ENCODE results near the gene PNMT.

Gene PNMT

DNA sequence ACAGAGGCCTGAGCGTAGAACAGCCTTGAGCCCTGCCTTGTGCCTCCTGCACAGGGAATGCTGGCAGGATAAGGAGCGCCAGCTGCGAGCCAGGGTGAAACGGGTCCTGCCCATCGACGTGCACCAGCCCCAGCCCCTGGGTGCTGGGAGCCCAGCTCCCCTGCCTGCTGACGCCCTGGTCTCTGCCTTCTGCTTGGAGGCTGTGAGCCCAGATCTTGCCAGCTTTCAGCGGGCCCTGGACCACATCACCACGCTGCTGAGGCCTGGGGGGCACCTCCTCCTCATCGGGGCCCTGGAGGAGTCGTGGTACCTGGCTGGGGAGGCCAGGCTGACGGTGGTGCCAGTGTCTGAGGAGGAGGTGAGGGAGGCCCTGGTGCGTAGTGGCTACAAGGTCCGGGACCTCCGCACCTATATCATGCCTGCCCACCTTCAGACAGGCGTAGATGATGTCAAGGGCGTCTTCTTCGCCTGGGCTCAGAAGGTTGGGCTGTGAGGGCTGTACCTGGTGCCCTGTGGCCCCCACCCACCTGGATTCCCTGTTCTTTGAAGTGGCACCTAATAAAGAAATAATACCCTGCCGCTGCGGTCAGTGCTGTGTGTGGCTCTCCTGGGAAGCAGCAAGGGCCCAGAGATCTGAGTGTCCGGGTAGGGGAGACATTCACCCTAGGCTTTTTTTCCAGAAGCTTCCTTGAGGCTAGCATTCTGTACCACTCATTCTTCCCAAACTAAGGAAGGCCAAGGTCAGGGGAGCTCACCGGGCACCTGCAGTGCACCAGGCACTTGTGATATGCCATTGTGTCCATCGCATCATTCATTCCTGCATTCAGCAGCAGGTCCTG lies 1.9 kb downstream of the PNMT start:
- no peak for DNase-seq (ENCODE audit: low spot score)

DNA sequence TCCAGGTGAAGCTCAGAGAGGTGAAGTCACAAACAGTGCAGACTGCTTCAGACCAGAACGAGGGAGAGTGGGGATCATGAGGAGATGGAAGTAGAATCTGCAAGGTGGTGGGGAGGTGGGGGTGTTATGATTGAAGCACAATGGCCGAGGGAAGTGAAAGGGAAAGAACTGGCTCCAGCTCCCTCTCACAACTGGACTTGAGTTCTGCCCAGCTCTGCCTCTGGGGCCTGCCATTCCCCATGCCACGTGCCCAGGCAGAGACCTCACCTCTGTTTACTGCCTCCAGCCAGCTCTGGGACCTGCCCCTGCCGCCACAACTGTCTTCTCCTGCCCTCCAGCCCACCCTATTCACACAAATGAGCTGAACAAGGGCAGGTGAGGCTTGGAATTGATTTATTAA lies 2.5 kb downstream of the PNMT start:
- no peak for DNase-seq (ENCODE audit: low spot score)

DNA sequence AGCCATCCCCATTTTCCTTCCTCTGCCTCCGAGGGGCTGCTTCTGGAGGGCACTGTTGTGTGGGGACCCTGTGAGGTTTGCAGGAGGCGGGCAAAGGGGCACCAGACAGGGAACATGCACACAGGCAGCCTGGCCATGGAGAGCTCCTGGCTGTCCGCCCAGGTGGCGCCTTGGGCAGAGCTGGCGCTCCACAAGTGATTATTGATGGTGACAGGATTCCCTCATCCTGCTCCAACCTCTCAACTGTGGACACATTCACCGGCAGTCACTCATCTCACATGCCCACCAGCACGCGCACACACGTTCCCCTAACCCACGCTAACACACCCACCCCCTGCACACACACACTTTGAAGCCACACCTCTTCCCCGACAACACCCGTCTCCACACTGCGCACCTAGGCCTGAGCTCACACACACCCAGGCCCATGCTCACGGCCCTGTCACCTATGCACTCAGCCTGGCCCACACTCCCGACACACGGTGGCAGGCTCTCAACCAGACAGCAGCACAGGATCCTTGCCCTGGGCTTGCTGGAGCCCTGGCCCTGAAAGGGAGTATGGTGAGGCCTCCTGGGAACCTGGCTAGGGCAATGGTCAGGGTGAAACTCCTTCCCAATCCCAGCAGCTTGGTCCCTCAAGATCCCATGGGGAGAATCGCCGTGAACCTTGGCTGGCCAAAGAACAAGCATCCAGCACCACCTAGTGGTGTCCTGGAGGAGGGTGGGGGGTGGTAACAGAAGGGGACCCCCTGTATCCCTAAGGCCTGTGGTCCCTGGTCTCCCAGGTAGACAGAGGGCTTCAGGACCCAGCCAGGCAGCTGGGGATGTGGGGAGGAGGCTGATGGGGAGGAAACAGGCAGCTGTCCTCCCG lies 3.6 kb downstream of the PNMT start:
- no peak for DNase-seq (ENCODE audit: low spot score)

DNA sequence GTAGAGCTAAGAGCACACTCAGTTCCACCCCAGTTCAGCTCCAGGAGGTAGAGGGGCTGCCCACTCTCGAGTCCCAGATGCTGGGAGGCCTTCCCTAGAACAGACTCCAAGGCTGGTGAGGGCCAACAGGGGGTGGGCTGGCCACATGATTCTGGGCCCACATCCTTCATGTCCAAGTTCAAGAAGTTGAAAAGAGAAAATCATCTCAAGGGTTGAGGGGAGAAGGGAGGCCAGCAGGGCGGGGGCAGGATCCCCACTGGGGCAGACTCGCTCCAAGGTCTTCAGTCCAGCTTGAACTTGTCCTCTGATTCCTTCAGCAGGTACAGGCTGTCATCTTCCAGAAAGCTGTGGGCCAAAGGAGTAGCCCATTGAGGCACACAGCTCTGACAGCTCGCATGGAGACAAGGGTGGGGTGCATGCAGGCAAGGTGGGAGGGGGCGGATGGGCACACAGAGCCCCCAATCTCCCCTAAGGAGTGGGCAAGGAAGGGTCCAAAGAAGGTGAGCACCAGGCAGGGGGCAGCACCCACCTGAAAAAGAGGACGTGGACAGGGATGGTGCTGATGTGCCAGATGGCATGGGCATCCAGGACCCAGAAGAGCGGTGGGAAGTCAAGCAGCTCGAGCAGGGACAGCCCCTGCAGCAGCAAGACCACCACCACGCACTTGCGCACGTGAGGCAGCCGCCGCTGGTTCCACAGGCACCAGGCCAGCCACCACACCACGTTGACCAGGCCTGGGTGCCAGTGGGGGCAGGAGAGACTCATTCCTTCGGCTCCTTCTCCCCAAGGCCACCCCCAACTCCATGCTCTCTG lies 4.5 kb downstream of the PNMT start:
- DNase-seq (ENCODE audit: low spot score): no peak

DNA sequence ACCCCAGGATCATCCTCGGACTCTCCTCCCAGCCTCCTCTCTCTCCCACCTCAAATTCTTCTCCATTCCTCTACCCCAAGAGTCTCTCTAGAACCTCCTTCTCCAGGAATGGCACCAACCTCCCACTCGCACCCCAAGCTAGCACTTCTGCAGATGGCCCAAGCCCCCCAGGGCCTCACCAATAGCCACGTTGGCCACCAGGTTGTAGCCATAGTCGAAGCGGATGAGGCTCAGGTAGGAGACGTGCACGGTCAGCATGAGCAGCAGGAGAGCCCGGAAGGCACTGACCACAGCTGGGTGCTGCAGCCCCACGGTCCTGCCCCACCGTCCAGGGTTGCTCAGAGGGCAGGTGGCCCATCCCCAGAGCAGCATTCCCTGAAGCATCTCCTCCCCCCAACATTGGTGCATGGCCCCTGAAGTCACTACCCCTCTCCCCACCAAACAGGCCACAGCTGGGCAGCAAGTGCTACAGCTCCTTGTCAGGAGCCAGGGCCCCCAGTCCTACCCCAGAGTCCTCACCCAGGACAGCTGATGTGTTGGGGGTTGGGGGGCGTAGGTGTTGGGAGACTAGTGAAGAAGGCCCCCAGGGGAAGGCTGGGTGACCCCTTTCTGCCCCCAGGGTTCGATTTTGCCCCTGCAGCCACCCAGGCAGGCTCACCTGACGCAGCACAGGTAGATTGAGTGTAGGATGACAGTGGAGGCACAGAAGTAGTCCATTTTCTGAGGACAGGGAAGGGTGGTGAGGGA lies 5.3 kb downstream of the PNMT start:
- DNase-seq (ENCODE audit: low spot score): no peak

DNA sequence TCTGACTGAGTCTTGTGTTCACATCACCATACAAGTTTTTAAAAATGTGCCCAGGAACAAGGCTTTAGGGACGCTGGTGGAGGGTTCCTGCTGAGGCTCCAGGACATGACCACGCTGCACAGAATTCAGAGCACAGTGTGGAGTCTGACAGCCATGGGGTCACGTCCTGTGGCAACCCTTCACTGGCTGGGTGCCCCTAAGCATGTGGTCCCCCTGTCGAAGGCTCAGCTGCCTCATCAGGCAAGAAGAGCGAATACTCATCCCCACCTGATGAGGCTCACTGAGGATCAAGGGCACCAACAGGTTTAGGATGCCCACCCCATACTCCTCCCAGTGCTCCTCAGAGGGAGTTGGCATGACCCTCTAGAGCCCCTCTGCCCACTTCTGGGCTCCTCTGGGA lies 5.9 kb downstream of the PNMT start:
- DNase-seq (ENCODE audit: low spot score): no peak

DNA sequence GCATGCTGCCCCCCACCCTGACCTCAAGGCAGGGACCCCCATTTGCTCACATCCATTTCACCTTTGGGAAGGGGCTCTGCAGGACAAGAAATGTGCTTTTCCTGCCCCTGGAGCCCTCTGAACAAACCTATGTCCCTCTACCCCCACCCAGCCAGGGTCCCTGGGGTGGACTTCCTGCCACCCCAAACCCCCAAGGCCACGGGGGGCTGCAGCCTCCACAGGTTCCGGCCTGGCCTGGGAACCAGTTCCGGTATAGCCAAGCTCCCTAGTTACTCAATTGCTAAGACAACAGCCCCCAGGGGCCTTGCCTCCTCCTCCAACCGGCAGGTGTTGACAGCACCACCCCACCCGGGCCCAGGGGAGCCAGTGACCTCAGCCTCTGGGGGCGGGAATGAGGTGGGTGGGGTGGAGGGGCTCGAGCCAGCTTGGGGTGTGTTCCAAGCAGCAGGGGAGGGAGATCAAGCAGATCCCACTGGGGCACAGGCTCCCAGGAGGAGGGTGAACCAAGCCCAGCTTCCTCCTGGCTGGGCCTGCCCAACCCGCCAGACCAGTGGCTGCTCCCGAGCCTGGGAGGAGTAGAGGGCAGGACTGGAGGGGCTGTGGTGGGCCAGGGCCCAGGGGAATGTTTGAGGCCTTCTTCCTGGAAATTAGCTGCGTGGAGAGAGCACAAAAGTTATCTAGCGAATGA lies 6.6 kb downstream of the PNMT start:
- DNase-seq (ENCODE audit: low spot score): no peak

DNA sequence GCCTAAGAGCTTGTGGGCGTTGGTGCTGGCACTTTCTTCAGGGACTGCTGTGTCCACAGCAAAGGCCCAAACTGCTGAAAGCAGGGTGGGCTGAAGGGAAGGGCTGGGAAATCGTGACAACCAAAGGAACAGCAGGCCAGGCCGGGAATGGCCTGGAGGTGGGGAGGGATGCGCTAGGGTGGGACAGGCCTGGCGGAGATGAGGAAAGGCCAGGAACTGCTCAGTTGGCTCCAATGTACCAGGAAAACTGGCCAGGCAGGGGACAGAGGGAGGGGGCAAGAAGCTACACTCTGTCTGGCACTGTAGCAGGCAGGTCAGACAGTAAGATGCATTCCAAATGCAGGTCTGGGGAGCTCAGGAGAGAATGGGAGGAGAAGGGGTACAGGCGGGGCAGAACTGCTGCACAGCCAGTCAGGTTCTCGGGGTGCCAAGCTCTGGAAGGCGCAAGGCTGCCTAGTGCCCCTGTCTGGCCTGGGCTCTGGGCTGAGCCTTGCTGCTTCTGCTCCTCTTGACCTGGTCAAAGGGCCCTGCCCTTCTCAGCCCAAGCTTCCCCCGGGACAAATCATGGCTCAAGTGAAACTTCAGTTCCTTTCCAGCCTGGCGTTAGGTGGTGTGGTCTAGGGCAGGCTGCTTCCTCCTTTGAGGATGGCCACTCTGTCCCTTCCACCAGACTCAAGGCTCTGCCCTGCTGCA lies 7.3 kb downstream of the PNMT start:
- DNase-seq (ENCODE audit: low spot score): no peak

DNA sequence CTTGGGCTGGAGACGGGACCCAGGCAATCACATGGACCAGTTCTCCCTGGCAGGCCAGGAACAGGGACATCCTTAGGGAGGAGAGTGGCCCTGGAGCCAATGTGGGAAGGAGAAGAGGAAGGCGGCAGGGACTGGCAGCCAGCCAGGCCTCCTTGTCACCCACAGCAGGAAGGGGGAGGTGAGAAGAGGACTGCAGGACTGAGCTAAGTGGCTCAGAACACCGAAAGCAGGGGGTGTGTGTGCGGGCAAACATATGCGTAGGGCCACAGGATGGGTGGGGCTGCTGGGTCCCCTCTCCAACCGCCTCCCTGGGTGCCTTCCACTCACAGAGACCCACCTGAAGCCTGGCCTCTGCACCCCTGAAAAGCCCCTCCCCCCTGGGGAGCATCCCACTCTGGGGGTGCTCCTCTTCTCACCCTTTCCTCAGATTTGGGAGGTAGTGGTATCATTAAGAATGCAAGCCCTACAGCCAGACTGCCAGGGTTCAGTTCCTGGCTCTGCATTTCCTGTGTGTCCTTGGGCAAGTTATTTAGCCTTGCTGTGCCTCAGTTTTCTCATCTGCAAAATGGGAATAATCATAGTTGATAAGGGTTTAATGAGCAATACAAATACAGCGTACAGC lies 8.1 kb downstream of the PNMT start:
- DNase-seq (ENCODE audit: low spot score): peak; percentile 50

DNA sequence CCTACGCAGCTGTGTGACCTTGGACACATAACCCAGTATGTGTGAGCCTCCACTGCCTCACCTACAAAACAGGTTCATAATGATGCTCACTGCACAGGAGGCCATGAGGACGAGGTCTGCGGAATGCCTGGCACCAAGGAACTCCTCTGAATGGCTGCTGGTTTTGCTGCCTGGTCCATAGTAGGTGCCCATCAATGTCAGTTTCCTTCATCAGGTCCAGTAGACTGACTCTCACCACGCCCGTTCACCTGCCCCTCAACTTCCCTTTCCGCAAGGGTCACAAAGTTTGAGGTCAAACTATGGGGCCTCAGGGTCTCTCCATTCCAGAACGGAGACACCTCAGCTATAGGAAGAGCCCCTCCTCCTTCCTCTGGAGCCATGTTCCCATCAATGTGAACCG lies 8.8 kb downstream of the PNMT start:
- no peak for DNase-seq (ENCODE audit: low spot score)

DNA sequence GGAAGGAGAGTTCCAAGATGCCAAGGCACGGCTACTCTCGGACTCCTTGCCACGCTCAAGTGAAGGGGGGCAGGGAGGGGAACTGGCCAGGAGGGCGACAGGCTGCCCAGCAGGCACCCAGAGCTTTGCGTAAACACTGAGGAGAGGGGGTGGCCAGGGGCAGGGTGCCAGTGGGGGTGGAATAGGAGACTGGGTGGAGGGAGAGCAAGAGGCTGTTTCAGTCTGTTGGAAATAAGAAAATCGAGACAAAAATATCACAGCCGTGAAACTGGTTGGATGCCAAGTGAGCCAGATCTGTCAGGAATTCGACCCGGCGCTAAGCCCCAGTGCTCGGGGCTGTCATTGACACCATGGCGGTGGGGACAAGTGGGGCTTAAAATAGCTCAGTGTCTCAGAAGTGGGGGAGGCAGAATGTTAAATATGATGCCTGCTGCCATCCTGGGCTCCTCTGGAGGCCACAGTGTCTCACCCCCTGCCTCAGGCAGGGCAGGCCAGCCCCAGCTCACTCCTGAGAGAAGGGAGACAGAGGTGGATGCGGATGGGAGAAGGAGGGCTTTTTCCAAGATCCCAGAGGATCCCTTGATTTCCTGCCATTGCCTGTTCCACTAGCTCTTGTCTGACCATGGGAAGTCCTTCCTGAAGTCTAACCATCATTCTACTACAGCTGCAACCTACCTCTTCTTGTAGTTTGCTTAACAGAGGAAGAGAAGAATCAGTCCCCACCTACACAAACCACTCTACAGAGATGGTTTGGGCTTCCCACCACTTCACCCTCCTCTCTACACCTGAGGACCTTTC lies 9.5 kb downstream of the PNMT start:
- DNase-seq (ENCODE audit: low spot score): no peak

DNA sequence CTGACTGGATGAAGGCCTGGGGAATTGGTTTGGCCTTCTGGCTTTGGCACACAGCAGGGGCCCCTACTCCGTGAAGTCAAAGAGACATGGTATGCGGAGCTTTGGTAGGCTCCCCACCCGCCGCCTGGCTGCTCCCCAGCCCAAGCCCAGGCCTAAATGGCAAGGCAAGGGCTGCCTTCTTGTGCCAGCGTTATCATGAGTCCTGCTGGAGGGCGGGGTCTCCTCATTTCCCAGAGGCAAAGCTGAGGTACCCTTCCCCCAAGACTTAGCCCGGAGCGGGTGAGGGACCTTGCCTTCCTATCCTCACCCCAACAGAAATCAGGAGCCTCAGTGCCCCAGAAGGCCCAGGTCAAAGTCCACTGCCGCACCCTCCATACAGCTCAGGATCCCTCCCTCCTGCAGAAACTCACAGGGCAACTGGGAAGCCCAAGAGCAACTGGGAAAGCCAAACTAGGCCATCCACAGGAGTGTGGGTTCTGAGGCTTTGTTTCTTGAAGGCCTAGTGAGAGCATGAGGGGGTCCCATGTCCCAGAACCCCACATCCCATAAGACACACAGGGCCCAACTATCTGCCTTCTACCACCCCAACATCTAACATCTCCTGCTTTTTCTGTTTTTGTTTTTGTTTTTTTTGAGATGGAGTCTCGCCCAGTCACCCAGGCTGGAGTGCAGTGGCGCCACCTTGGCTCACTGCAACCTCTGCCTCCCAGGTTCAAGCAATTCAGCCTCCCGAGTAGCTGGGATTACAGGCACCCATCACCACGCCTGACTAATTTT lies 10.3 kb downstream of the PNMT start:
- no peak for DNase-seq (ENCODE audit: low spot score)

DNA sequence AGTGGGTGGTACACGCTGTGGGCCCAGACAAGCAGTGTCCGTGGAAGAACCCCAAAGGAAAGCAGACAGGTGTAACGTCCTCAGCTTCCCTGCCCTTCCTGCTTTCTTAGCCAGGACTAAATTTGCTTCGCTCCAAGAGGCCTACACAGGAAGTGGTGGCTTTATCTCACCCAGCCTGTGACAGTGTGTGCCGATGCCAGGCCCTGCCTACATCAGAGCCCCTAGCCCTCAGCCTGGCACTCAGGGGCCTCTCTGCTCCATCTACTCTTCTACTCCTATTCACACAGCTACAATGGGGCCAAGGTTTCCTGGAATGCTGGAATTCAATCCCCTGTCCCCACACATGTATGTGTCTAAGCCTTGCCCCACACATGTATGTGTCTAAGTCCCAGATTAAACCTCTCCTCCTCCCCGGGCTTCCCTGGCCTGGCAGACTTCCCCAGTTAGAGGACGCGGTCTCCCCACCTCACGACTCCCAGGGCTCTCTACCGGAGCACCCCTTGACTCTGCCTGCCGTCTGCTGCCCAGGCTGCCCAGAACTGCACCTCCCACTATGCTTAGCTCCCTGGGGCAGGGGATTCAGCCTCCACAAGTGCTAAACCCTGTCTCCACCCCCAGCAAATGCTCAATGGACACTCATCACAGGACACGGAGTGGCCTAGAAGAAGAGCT lies 11.4 kb downstream of the PNMT start:
- DNase-seq (ENCODE audit: low spot score): no peak

DNA sequence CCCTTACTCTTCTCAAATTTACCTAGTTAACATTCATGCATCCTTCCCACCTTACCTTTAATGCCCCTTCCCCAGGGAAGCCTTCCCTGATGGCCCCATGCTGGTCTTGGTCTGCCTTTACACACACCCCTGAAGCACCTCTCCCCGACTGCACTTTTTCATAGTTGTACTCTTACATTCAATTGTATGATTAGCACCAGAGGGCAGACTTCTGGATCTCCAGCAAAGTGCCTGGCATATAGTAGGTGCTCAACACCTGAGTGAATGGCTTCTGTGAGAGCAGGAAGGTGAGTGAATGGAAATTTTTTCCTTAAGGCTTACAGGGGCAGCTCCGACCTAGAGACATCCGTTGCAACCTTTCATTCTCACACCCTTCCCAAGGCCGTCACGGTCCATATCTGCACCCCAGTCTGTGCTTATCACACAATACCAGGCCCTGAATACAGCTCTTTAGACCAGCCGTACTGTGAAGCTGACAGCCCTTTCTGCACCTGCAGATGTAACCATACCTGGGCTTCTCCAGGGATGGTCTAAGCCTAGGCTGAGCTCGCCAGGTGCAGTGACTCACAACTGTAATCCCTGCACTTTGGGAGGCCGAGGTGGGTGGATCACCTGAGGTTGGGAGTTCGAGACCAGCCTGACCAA lies 15.2 kb downstream of the PNMT start:
- DNase-seq (ENCODE audit: low spot score): no peak

DNA sequence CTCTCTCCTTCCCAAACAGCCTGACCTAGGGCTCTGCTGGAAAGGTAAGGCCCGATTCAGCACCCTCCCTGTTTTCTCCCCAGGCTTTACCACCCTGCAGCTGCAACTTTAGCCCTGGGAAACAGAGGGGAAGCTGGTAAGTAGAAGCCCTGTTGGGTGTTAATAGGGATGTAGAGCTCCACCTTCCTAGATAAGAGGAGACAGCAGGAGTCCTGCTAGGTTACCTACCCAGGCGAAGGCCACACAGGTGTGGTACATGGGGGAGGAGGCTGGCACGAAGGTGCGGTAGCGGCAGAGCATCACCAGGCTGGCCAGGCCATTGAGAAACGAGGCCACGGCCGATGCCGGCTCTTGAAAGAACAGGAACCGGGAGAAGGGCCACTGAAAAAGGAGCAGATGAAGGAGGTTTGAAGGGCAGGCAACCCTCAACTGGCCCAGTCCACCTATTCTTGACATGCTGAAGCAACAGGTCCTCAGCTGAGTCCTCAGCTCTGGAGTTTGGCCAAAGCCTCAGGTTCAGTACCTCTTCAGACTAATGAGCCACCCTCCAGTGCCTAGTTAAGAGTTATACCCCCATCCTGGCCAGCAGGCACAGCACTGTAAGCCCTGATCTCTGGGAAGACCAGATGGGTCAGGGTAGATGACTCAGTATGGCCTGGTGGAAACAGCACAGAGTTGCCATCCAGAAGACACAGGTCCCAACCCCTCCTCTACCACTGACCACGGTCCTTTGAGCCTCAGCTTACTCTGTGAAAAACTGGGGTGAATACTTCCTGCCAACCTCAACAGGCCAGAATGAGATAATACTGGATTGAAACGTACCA lies 16.3 kb downstream of the PNMT start:
- DNase-seq (ENCODE audit: low spot score): no peak

DNA sequence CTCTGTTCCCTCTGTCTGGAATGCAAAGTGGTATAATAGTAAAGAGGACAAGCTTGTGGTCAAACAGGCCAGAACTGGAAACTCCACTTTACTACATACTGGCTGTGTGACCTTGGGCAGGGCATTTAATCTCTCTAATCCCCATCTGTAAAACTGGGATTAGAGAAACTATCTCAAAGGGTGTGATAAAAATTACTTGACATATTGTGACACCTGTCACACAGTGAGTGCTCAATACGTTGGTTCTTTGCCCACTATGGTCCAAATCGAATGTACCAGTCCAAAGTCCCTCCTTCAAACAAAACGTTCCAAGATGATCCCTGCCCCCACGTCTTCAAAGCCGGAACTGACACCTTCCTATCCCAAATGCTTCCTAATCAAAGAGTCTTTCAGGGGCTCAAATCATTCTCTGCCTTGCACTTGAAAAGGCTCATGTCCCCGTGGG lies 18.9 kb downstream of the PNMT start:
- DNase-seq (ENCODE audit: low spot score): no peak

Data from activated CD4-positive, alpha-beta T cell treated with anti-CD3 and anti-CD28 coated beads, Interleukin-2, Interleukin-4, amounts not matched to agents 100 ng/mL and 50 ng/mL, durations not matched to agents 16 hours and 8 hours (primary cell).